Measurements from ENCODE around the gene HACE1.
"Not testable (repeated sequence)": the region's sequence is repeated elsewhere in the genome, so short reads cannot be mapped to it uniquely, and the experiment has no call there.

HACE1 gene, protein sequence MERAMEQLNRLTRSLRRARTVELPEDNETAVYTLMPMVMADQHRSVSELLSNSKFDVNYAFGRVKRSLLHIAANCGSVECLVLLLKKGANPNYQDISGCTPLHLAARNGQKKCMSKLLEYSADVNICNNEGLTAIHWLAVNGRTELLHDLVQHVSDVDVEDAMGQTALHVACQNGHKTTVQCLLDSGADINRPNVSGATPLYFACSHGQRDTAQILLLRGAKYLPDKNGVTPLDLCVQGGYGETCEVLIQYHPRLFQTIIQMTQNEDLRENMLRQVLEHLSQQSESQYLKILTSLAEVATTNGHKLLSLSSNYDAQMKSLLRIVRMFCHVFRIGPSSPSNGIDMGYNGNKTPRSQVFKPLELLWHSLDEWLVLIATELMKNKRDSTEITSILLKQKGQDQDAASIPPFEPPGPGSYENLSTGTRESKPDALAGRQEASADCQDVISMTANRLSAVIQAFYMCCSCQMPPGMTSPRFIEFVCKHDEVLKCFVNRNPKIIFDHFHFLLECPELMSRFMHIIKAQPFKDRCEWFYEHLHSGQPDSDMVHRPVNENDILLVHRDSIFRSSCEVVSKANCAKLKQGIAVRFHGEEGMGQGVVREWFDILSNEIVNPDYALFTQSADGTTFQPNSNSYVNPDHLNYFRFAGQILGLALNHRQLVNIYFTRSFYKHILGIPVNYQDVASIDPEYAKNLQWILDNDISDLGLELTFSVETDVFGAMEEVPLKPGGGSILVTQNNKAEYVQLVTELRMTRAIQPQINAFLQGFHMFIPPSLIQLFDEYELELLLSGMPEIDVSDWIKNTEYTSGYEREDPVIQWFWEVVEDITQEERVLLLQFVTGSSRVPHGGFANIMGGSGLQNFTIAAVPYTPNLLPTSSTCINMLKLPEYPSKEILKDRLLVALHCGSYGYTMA
- 18.0 to 32.6 (median 31.7) reads per million in 3 experiments for total RNA-seq

DNA sequence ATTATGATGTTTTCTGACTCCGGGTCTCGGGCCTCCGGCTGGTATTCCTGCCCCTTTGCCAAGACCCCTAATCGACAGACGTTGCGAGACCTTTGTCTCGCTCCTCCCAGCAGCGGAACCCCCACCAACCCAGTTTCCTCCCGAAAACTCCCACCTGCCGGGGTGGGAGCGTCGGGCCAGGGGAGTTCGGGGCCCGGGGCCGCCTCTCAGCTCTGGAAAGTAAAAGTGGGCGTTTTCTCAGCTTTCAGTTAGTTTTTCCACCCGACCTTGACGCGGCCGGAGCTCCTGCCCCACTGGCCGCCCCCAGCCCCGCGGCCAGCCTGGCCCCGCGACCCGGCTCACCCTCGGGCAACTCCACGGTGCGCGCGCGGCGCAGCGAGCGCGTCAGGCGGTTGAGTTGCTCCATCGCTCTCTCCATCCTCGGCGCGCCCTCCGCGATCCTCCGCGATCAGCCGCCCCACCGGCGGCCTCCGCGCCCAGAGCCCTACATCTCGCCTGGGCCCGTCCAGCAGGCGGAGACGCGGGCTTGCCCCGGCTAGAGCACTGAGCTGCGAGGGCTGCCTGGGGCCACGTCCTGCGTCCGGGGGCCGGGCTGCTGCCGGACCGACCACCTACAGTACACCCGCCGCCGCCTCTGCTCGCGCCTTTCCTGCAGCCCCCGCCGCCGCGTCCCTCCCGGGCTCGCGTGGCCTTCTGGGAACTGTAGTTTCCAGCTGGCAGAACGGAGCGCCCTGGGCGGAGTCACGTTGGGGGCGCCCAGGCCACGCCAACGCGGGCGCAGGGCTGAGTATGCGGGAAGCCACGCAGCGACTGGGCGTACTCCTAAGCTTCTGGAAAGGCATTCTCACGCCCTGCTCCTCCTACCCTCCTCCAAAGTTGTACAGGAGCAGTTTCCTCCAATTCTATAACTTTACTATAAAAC lies at the start of gene HACE1:
Gene HACE1 (minus strand): TSS at position 695 of the 922 bp plus-strand sequence. CDS start 277 bp downstream, at position 418.
- DNase-seq, result peak; percentile 86

DNA sequence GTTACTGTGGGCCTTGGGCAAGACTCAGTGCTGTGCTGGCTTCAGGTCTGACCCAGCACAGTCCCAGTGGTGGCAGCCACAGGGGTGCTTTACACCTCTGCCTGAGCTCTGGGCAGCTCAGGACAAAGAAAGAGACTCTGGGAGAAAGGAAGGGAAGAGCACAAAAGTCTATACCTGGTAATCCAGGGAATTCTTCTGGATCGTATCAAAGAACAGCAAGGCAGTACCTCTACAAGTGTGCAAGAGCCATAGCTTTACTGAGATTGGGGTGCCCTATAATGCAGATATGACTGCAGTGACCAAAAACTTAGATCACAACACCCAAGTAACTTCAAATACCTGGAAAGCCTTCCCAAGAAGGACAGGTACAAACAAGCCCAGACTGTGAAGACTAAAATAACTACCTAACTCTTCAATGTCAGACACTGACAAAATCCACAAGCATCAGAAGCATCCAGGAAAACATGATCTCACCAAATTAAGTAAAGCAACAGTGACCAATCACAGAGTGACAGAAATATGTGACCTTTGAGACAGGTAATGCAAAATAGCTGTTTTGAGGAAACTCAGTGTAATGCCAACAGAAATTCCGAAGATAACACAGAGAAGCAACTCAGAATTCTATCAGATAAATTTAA lies 49.3 kb upstream of the HACE1 start:
- DNase-seq, result no peak

DNA sequence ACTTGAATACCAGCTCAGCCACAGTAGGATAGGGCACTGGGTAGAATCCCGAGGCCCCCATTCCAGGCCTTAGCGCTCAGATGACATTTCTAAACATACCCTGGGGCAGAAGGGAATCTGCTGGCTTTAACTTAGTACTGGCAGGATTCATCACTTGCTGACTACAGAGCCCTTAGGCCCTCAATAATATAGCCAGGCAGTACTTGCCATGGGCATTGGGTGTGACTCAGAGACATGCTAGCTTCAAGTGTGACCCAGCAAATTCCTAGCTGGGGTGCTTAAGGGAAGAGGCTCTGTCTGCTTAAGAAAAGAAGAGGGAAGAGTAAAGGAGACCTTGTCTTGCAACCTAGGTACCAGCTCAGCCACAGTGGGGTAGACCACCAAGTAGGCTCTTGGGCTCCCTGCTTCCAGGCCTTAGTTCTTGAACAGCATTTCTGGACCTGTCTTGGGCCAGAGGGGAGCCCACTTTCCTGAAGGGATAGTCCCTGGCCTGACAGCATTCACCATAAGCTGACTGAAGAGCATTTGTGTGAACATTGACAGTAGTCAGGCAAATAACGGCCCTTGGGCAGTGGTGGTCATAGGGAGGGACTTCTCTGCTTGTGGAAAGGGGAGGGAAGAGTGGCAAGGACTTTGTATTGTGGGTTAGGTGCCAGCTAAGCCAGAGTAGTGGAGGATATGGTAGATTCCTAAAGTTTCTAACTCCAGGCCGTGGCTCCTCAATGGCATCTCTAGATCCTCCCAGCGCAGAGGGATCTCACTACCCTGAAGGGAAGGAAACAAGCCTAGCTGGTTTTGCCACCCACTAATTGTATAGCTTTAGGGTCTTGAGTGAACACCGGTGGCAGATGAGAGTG lies 48.5 kb upstream of the HACE1 start:
- no peak for DNase-seq

DNA sequence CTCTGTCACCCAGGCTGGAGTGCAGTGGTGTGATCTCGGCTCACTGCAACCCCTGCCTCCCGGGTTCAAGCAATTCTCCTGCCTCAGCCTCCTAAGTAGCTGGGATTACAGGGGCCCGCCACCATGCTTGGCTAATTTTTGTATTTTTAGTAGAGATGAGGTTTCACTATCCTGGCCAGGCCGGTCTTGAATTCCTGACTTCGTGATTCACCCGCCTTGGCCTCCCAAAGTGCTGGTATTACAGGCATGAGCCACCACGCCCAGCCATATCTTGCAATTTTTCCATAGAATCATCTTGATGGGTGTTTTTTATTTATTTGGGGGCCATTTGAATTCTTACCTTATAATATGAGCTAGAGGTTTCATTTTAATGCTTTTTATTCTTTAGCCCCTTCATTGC lies 39.2 kb upstream of the HACE1 start:
- DNase-seq, result not testable (repeated sequence)

DNA sequence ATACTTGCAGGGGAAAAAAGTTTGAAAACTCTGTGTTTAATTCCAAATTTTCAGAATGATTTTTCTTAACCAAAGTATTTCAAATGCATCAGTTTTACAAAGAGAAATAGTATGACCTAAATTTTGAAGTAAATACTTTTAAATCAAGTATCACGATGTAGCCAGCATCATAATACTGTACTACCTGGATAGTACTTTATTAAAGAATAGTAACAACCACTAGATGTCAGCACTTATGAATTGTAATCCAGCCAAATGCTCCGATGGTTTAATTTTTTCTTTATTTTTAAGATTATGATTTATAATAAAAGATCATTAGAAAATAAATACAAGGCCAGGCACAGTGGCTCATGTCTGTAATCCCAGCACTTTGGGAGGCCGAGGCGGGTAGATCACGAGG lies 37.2 kb upstream of the HACE1 start:
- DNase-seq, result no peak

DNA sequence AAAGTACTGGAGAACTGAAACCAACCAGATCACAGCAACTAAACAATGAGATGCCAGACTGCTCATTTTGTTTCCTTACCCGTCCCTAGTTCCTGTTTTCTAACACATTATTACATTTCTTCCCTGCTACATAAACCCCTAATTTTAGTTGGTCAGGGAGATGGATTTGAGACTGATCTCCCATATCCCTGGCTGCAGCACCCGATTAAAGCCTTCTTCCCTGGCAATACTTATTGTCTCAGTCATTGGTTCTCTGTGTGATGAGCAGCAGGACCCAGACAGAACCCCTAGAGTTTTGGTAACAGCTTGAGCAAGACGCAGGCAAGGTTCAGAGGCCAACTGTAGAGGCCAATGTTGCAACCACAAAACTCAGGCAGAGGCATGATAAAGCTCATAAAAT lies 28.3 kb upstream of the HACE1 start:
- DNase-seq, result no peak

DNA sequence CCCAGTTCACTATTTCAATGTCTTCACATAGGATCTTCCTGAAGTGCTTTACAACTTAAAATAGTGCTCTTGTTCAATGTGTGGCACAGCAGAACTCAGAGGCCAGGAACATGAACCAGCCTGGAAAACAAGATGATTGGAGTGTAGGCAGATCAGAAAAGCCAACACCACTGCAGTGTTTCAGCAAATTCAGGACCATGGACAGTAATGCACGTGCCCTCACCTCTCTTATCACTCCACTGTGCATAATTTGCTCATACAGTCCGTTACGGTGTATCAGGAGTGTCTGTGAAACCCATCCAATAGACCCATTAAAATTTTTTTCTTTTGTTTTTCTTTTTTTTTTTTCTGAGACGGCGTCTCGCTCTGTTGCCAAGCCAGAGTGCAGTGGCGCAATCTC lies 27.6 kb upstream of the HACE1 start:
- no peak for DNase-seq

DNA sequence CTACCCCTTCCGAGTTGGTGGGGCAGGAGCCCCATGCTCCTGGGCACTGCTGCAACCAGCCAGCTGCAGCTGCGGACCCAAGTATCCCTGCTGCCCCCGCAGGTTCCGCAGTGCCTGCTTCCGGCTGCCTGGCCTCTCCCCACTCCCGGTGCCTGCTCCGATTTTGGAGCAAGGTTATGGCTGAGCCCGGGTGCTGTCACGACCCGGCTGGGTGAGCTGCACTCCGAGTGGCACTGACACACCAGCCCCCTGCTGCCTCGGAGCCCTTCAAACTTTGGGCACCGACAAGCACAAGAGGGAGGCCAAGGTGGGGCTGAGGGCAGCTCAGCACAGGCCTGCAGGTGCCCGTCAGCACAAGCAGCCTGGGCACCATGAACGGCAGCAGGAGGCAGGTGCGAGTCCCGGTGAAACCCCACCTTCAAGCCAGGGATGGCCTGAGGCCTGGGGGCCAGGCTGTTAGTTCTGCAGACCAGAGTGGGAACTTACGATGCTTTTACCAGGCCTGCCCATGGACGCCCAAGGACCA lies 25.9 kb upstream of the HACE1 start:
- DNase-seq, result no peak

DNA sequence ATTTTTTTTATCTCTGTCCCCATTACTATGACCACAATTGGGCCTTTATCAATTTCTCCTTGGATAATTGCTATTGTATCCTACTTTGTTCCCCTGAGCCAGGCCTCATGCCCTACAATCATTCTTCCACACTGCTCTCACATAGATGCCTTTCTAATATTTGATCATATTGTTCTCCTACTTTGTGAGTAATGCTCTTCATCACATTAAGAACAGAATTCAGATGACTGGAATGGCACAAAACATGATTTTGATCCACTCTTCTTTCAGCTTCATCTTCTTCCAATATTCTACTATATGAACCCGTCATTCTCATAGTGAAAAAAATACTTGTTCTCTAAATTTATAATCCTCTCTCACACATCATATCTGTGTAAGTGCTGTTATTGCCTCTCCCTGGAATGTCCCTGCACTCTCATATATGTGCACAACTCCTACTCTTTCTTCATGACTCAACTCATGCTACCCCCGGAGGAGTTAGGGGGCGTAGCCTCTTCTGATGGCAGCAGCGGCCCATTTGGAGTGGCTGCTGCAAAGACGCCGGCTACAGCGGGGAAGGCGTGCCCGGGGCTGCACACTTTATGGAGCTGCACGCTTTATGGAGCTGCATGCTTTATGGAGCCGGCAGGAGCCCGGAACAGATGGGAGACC lies 25.3 kb upstream of the HACE1 start:
- DNase-seq, result no peak

DNA sequence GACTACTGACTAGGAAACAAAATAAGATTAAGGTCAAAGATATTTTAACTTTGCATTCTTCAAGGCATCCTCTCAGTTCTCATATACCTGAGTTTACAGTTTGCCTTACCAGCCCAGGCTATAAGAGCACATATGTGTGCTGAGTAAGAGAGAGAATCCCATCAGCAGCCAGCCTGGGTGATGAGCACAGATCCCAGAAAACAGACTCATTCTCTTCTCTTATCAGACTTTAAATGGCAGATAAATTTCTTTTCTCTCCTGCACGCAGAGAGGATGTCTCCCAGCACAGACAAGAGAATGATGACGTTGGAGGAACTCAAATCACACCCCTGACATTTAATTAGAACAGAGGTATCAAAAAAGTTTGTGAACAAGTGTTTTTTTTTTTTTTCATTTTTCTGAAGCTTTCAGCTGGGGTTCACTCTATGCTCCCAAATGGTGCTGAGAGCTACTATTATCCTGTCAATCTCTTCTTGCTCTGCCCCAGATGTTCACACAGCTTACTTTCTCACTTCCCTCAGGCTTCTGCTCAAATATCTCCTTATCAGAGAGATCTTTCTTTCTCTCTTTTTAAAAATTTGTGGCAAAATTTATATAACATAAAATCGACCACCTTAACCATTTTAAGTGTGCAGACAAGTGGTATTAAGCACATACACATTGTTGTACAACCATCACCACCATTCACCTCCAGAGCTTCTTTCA lies 22.4 kb upstream of the HACE1 start:
- DNase-seq, result no peak

DNA sequence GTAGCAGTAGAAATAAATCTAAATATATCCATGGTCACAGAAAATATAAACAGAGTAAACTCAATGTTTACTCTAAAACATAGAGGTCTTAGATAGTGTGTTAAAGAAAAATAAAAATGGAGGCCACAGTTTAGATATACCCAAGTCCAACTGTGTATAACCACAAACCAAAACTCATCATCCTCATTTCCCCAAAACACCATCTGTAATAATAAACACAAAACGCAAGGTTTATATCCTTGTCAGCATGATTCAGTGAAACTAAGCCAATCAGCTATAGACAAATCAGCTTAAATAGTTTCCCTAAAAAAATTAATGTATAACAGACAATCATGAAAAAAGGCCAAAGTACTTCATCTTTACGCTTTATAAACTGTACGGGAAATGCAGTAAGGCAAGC lies 2.7 kb upstream of the HACE1 start:
- DNase-seq, result no peak

DNA sequence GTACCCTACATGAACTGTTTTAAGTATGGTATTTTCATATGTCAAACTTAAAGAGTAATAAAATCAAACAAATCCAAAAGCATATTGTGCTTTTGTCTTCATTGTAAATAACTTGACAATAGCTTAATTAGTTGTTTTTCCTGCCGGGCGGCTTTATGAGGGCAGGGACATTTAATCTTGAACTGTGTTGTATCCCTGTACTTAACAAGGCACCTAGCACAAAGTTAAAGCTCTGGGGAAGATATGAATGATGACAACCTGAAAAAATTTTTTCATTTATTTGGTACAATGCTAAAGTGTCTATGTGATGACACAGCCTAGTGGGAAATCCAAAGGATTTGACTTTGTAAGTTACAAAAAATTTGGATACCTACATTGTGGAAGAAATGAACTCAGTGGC lies 502 bp upstream of the HACE1 start:
- DNase-seq, result no peak

DNA sequence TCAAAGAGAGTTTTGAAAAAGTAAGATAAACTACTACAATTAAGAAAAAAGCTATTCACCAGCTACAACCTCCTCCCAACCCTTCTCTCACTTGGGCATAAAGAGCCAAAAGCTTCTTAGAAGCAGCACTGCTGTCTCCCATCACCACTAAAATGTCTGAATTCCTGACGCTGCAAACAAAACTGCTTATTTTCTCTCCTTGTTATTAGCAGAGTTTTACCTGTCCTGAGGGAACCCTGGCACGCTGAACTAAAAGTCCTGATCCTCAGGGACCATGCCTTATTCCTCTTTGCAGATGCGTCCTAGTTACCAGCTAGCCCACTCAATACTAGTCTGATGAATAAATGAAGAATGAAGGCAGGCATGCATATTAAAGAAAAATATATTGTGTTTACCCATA lies 1.1 kb downstream of the HACE1 start:
- DNase-seq, result no peak

DNA sequence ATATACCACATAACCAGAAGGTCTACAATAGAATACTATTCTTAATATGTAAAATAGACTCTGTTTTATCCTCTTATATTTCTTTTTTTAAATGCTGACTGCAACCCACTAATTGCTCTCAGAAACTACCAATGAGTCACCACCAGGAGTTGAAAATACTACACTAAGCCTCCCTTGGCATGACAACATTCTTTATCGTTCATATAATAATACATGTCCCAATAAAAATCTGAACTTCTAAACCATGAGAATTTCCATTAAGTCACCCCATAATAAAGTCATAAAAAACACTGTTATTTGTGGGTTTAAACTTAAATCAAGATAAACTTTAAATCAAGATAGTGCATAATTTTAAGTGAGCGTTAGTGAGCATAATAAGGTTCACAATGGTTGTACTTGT lies 4.2 kb downstream of the HACE1 start:
- no peak for DNase-seq

DNA sequence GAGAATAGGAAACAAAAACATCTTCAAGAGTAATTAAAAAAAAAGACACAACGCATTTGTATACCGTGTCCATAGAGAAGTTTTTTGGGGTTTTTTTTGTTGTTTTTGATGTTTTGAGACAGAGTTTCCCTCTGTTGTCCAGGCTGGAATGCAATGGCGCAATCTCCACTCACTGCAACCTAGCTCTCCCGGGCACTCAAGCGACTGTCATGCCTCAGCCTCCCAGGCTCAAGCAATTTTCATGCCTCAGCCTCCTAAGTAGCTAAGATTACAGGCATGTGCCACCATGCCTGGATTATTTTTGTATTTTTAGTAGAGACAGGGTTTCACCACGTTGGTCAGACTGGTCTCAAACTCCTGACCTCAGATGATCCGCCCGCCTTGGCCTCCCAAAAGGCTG lies 12.0 kb downstream of the HACE1 start:
- not testable (repeated sequence) for DNase-seq

DNA sequence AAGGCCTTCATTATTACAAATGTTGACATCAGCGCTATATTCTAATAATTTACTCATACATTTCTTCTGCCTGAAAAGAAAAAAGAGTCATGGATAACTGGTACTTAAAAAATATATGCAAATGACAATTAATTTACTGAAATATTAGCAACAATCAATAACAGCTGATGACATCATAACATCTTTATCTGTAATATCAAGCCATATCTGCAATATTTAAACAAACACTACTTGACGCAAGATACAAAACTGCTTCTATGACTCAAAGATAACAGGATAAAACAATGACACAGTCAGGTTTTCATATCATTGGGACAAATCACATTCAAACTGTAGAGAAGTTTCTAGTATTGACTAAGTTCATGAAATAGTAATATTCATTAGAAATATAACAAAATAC lies 16.5 kb downstream of the HACE1 start:
- DNase-seq, result no peak

DNA sequence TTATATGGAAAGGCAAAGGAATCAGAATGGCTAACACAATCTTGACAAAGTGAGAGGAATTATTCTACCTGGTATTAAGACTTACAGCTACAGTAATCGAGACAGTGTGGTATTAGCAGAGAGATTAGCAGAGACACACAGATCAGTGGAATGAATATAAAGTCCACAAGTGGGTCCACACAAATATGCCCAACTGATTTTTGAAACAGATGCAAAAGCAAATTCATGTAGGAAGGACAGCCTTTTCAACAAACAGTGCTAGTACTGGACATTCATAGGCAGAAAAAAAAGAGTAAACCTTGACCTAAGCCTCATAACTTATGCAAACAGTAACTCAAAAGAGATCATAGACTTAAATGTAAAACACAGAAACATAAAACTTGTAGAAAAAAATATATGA lies 22.6 kb downstream of the HACE1 start:
- DNase-seq, result no peak

DNA sequence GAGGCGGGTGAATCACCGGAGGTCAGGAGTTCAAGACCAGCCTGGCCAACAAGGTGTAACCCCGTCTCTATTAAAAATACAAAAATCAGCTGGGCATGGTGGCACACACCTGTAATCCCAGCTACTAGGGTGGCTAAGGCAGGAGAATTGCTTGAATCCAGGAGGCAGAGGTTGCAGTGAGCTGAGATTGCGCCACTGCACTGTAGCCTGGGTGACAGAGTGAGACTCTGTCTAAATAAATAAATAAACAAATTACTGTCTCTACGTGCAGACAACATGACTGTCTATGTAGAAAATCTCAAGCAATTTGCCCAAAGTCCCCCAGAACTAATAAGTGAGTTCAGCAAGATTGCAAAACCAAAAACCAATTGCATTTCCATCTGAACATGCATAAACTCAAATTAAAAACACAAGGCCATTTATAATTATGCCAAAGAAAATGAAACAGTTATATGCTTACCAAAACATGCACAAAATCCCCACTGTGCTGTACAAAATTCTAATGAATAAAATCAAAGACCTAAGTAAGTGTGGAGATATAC lies 23.2 kb downstream of the HACE1 start:
- DNase-seq, result not testable (repeated sequence)

DNA sequence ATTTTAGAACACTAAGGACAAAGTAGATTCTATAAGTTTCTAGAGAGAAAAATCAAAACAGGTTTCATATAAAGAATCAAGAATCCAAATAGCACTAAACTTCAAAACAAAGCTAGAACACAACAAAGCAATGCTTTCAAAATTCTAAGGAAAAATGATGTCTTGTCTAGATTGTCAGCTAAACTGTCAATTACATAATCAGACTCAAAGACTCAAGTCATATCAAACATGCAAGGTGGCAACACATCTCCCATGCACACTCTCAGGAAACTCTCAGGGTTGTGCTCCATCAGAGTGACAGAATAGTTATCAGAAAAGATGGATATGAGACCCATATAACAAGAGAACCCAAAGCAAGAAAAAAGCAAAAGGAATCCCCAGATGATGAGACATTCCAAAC lies 23.9 kb downstream of the HACE1 start:
- DNase-seq, result no peak

Measured in central memory CD4-positive, alpha-beta T cell (primary cell).